Fibroblast of lung (primary cell): ENCODE measurements around the gene WWTR1.

Source experiments
- EZH2 ChIP-seq: IDR thresholded peaks from 2 replicates; pipeline ENCODE4 v1.5.1; 2012; ENCODE audit warnings: low read length, control low read depth, mild to moderate bottlenecking; ENCODE audit errors: missing control alignments
- TF ChIP-seq, protein P1 (sequence below), 2 donors: IDR thresholded peaks in 1 of 2; conservative IDR thresholded peaks in 1 of 2; 1 replicate in 1 of 2; 2 replicates in 1 of 2; pipeline ENCODE4 v1.5.1; 2011 to 2012; ENCODE audit warnings: low read length in 2 of 2, control low read depth in 1 of 2, inconsistent platforms in 1 of 2, low read depth in 1 of 2, mild to moderate bottlenecking in 1 of 2

GRCh38 chr3:149552700-149553099, 105.1 kb downstream of the WWTR1 start:
- TF ChIP-seq, protein P1, sequence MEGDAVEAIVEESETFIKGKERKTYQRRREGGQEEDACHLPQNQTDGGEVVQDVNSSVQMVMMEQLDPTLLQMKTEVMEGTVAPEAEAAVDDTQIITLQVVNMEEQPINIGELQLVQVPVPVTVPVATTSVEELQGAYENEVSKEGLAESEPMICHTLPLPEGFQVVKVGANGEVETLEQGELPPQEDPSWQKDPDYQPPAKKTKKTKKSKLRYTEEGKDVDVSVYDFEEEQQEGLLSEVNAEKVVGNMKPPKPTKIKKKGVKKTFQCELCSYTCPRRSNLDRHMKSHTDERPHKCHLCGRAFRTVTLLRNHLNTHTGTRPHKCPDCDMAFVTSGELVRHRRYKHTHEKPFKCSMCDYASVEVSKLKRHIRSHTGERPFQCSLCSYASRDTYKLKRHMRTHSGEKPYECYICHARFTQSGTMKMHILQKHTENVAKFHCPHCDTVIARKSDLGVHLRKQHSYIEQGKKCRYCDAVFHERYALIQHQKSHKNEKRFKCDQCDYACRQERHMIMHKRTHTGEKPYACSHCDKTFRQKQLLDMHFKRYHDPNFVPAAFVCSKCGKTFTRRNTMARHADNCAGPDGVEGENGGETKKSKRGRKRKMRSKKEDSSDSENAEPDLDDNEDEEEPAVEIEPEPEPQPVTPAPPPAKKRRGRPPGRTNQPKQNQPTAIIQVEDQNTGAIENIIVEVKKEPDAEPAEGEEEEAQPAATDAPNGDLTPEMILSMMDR (conservative IDR thresholded peaks at IDR 0.05 in 1 of 2, IDR thresholded peaks at IDR 0.05 in 1 of 2; ENCODE audit: low read depth in 1 of 2, low read length in 2 of 2) = no peak
- no peak for TF ChIP-seq EZH2
